GM12891 (cell line): Measurements from ENCODE around the gene LARGE2.

Source experiments
- PAX5 ChIP-seq: IDR thresholded peaks from 2 replicates; pipeline ENCODE4 v1.6.1; 2011; ENCODE audit warnings: low read length, moderate library complexity, mild to moderate bottlenecking; ENCODE audit not compliant: insufficient read depth, severe bottlenecking
- POLR2A ChIP-seq: IDR thresholded peaks from 2 replicates; pipeline ENCODE4 v1.6.1; 2011; ENCODE audit warnings: low read depth, low read length, control low read depth
- POLR2AphosphoS5 ChIP-seq: IDR thresholded peaks from 2 replicates; pipeline ENCODE4 v1.6.1; 2011; ENCODE audit warnings: low read depth, low read length, control low read depth
- POU2F2 ChIP-seq: IDR thresholded peaks from 2 replicates; pipeline ENCODE4 v1.6.1; 2011; ENCODE audit warnings: low read depth, mild to moderate bottlenecking, control low read depth, low read length, moderate library complexity
- SPI1 ChIP-seq: IDR thresholded peaks from 2 replicates; pipeline ENCODE4 v1.6.1; 2011; ENCODE audit warnings: low read depth, low read length, control low read depth
- TAF1 ChIP-seq: IDR thresholded peaks from 2 replicates; pipeline ENCODE4 v1.6.1; 2011; ENCODE audit warnings: low read depth, low read length, control low read depth

DNA sequence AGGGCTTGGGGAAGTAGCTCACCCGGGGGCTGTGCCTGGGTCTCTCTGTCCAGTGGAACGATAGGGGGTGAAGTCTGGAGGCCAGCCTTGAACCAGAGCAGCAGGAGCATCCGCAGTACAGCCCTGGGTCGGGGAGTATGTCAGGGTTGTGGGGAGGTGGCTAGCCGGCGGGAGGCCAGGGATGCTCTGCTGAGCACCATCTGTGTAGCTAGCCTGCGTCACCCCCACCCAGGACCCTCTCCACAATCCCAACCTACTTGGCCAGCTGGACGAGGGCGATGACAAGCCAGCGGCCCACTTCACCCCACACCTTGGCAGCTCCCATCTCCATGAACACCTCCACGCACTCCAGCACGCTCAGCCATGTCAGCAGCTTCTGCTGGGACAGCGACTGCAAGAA is 7.0 kb upstream of the LARGE2 start:
- TF ChIP-seq POLR2AphosphoS5 = no peak
- no peak for TF ChIP-seq POLR2A
- TF ChIP-seq PAX5 = no peak
- TF ChIP-seq SPI1 = no peak
- TF ChIP-seq TAF1 = no peak
- no peak for TF ChIP-seq POU2F2
